ENCODE measurements around the gene PRPF39.
A peak's percentile ranks its signal among the peaks of the same experiment; 100 is the strongest.
"Not testable (repeated sequence)": the region's sequence is repeated elsewhere in the genome, so short reads cannot be mapped to it uniquely, and the experiment has no call there.

The PRPF39 gene, protein sequence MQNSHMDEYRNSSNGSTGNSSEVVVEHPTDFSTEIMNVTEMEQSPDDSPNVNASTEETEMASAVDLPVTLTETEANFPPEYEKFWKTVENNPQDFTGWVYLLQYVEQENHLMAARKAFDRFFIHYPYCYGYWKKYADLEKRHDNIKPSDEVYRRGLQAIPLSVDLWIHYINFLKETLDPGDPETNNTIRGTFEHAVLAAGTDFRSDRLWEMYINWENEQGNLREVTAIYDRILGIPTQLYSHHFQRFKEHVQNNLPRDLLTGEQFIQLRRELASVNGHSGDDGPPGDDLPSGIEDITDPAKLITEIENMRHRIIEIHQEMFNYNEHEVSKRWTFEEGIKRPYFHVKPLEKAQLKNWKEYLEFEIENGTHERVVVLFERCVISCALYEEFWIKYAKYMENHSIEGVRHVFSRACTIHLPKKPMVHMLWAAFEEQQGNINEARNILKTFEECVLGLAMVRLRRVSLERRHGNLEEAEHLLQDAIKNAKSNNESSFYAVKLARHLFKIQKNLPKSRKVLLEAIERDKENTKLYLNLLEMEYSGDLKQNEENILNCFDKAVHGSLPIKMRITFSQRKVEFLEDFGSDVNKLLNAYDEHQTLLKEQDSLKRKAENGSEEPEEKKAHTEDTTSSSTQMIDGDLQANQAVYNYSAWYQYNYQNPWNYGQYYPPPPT

DNA sequence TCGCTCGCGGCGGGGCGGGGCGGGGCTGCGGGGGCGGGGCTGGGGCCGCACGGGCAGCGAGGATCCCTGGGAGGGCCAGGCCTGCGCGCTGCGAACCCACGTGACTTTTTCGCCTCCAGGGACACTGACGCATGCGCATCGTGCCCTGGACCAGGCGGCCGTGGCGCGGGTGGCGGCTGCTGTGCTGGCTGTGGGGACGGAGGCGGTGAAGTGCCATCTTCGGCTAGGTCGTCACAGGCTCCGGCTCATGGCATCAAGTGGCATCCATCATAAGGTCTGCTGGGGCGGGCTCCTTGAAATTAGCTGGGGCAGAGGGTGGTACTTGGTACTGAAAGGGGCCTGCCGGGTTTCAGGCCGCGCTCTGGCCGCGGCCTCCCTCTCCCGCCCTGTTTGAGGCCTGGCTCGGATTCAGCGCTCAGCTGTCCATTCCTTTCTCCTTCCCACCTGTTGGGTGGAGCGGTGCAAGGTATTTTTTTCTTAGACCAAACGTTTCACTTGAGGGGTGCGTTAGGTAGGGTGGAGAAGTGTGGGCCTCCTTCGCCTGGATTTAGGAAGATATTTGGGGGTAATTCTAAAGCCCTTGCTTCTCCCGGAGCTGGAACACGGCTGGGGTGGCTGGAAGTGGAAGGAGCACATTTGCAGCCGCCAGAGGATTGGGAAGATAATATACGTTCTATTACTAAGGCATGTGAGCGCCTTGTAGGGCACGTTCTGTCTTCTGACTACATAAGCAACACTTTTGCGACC lies at the start of gene PRPF39:
Gene PRPF39 (plus strand): TSS at position 141 of the 747 bp plus-strand sequence. CDS start 11,124 bp downstream, outside the sequence.
- peak; percentile 98 for DNase-seq (ENCODE audit: low spot score)

DNA sequence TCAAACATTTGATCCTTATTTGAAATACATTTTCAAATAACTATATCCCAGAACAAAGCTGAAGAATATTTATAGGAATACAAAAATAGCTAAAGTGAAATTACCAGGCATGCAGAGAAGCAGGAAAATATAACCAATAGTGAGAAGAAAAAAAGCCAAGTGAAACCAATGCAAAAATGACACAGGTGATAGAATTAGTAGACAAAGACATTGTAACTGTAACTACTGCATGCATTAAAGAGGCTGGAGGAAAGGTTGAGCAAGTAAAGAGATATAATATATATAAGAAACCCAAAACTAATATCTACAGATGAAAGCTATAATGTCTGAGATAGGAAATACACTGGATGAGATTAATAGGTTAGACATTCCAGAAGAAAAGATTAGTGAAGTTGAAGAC lies 49.2 kb upstream of the PRPF39 start:
- no peak for DNase-seq (ENCODE audit: low spot score)

DNA sequence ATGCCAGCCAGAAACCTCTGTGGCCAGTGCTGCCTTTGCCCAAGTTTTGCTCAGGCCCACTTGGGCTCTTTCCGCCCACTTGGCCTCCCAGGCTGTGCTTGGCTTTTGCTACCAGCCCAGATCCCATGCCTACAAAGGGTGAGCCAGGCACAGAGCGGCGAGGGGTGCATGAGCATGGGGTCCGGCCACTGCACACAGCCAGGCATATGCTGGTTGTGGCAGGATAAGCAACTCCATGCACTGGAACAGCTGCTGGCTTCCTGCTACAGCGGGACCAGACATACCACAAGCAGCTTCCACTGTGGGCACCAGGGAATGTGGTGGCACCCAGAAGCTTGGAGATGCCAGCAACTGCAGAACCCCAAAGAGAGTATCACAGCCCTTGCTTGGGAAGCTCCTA lies 45.7 kb upstream of the PRPF39 start:
- no peak for DNase-seq (ENCODE audit: low spot score)

DNA sequence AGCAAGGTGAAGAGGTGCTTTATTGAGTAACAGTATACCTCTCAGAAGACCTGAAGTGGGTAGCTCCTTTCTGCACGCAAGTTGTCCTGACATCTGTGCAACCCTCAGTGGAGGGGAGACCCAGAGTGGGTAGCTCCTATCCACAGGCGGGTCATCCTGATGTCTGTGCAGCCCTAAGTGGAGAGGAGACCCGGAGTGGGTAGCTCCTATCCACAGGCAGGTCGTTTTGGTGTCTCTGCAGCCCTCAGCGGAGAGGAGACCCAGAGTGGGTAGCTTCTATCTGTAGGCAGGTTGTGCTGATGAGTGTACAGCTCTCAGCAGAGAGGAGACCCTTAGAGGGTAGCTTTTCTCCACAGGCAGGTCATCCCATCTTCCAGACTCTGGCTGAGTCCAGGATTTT lies 45.1 kb upstream of the PRPF39 start:
- DNase-seq (ENCODE audit: low spot score): no peak

DNA sequence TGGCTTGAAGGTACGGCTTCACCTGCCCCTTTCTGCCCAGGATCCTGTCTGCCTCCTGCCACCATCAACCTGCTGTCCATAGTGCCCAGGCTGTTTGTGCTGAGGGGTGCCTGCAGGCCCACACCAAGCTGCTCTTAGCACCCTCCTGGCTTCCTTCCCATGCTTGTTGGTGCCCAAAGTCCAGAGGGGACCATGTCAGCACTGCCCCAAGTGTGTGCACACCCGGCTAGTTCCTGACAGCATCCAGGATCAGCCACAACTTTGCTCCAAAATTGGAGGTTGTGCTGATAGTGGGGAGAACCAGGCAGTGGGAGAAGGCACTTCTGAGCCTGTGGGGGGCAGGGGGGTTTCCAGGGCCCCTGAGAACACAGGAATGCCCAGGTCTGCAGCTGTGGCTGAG lies 44.5 kb upstream of the PRPF39 start:
- DNase-seq (ENCODE audit: low spot score): no peak

DNA sequence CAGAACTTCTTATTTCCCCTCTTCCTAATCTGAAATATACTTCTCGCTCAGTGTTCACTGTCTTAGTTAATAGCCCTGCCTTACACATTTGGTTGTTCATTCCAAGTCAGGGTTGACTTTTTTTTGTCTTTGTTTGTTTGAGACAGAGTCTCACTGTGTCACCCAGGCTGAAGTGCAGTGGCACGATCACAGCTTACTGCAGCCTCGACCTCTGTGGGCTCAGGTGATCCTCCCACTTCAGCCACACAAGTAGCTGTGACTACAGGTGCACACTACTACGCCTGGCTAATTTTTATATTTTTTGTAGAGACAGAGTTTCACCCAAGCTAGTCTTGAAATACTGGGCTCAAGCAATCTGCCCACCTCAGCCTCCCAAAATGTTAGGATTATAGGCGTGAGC lies 42.3 kb upstream of the PRPF39 start:
- DNase-seq (ENCODE audit: low spot score): no peak

DNA sequence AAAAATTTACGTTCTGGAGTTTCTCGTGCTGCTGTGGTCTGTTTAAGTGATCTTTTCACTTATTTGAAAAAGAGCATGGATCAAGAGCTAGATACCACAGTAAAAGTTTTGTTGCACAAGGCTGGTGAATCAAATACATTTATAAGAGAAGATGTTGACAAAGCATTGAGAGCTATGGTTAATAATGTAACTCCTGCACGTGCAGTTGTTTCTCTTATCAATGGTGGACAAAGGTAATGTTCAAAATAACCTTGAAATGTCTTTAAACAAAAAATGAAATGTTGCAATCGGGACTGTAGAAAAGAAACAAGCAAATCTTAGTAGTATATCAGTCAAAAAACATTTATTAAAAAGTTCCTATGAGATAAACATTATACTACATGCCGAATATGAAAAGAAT lies 39.3 kb upstream of the PRPF39 start:
- DNase-seq (ENCODE audit: low spot score): no peak

DNA sequence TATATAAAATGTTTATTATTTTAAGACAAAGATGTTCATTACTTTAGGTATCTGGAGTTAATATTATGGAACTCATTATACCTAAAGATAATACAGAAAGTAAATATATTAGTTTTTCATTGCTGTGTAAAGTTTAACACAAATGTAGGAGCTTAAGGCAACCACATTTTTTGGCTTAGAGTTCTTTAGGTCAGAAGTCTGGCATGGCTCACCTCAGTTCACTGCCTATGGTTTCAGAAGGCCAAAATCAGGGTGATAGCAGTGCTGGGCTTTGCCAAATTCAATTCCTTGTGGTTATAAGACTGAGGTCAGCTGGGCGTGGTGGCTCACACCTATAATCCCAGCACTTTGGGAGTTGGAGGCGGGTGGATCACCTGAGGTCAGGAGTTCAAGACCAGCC lies 35.5 kb upstream of the PRPF39 start:
- no peak for DNase-seq (ENCODE audit: low spot score)

DNA sequence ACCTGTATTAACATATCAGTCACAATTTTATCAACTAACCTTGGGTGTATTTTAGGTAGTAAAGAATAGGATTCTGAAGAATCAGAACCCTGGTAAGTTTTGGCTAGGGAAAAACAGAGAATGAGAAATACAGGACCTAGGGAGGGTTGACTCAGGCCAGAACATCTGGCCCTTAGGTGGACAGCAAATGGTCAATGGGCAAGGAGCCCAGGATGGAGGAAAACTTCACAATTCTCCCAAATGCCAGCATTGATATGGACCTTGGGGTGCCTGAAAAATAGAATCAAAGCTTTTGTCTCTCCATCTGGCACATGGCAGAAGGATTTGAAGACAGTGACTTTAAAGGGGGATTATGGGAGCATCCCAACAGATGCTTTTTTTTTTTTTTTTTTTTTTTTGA lies 32.7 kb upstream of the PRPF39 start:
- no peak for DNase-seq (ENCODE audit: low spot score)

DNA sequence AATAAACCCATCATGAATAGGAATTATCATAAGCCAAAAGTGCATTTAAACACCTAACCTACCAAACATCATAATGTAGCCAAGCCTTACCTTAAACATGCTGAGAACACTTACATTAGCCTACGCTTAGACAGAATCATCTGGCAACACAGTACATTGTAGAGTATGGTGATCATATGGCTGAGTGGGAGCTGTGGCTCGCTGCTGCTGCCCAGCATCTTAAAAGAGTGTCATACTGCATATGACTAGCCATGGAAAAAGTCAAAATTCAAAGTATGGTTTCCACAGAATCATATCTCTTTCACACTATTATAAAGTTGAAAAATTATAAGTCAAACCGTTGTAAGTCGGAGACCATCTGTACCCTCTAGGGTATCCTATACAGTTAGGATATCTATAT lies 32.0 kb upstream of the PRPF39 start:
- no peak for DNase-seq (ENCODE audit: low spot score)

DNA sequence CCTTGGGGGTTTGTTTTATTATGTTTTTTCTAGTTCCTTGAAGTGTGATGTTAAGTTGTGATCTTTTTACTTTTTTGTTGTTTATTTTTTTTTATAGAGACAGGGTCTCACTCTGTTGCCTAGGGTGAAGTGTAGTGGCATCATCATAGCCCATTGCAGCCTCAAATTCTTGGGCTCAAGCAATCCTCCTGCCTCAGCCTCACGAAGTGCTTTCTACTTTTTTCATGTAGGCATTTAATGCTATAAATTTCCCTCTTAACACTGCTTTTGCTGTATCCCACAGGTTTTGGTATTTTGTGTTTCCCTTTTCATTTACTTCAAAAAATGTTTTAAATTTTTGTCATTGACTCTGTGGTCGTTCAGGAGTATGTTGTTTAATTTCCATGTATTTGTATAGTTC lies 26.6 kb upstream of the PRPF39 start:
- no peak for DNase-seq (ENCODE audit: low spot score)

DNA sequence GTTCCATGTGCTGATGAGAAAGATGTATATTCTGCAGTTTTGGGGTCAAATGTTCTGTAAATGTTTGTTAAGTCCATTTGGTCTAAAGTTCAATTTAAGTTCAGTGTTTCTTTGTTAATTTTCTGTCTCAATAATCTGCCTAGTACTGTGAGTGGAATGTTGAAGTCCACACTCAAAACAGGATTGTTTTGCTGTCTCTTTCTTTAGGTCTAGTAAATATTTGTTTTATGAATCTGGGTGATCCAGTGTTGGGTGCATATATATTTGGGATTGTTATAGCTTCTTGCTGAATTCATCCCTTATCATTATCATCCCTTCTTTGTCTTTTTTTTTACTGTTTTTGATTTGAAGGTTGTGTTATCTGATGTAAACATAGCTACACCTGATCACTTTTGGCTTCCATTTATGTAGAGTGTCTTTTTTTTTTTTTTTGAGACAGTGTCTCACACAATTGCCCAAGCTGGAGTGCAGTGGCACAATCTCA lies 26.0 kb upstream of the PRPF39 start:
- no peak for DNase-seq (ENCODE audit: low spot score)

DNA sequence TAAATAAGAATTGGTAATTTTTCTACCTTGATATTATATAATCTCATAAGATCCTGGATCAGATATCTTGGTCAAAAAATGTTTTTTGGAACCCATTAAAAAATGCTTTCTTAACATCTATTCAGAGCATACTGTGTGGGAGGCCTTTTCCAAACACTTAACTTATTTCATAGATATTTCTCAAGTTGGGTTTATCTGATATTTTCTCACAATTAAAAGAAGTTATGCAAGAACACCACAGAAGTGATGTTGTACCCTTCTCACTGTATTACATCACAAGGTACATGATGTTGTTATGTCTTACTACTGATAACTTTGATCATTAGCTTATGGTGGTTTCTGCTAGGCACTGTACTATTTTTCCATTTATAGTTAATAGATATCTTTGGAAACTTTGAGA lies 23.4 kb upstream of the PRPF39 start:
- DNase-seq (ENCODE audit: low spot score): no peak

DNA sequence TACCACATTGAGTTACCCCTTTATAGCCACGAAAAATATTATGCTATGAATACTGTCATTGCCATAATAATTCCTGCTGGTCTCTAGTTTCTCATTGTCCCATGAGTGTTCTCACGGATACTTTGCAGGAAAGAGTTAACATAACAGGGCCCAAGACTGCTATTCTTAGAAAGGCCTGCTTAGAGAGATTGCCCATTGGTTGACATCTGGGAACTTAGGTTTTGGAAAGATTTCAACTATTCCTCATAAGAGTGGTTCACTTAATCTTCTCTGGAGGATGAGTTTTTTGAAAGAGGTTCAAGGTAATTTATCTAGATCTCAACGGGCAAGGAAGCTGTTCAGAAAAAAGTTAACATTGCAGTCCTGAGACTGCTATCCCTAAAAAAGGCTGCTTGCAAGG lies 18.4 kb upstream of the PRPF39 start:
- no peak for DNase-seq (ENCODE audit: low spot score)

DNA sequence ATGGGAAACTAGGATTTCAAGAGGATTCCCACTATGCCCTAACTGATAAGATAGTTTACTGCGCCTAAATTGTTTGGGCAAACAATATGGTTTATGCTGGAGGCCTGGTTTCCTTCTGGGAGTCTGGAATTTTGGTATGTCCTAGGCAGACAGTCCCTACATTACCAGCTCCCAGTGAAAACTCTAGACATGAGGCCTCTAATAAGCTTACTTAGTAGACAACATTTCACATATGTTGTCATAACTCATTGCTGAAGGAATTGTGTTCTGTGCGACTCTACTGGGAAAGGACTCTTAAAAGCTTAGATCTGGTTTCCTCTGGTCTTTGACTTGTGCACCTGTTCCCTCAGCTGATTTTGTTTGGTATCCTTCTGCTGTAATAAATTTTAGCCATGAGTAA lies 18.0 kb upstream of the PRPF39 start:
- no peak for DNase-seq (ENCODE audit: low spot score)

DNA sequence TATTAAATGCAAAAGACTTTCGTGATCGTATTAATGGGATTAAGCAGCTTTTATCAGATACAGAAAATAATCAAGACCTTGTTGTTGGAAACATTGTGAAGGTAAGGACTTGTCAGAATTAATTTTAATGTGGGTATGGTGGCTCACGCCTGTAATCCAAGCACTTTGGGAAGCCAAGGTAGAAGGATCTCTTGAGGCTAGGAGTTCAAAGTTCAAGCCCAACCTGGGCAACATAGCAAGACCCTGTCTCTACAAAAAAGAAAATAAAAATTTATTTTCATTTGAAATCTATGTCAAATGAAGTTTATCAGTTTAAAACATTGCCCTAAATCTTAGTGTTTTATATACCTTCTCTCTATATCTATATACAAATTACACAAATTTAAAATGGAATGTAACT lies 17.2 kb upstream of the PRPF39 start:
- DNase-seq (ENCODE audit: low spot score): no peak

DNA sequence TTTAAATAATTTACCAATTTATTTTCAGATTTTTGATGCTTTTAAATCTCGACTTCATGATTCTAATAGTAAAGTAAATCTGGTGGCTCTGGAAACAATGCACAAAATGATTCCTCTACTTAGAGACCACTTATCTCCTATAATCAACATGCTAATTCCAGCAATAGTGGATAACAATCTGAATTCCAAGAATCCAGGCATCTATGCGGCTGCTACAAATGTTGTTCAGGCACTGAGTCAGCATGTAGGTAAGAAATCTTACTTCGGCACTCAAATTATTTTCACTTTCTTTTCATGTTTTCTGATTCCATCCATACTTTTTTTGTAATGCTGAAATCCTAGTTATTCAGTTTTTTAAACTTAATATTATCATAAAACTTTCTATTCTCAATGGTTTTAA lies 15.5 kb upstream of the PRPF39 start:
- no peak for DNase-seq (ENCODE audit: low spot score)

DNA sequence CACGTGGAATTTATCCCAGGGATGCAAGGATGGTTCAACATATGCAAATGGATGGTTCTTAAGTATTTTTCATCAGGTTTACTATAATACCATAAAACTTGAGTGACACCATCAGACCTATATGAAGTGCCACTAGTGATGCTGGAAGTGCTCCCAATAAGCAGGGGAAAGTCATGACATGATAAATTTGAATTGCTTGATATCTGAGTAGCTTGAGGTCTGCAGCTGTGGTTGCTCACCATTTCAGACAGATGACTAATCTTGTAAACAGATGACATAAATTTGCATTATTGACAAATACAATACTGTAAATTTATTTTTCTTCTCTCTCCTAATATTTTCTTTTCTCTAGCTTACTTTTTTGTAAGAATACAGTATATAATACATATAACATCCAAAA lies 13.7 kb upstream of the PRPF39 start:
- no peak for DNase-seq (ENCODE audit: low spot score)

DNA sequence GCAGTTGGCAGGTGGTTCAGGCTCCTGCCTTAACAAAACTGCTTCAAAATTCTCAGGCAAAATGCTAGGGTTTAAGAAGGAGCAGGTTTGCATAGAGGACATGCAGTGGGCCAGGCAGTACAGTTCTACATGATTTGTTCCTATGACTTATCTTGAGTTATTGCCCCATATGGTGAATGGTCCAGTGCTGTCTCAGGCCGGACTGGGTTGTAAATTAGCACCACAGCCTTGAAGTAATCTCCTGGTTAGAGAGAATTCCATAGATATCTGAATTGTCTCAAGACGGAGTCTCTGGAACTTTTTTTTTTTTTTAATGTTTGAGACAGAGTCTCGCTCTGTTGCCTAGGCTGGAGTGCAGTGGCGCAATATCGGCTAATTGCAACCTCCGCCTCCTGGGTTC lies 11.8 kb upstream of the PRPF39 start:
- no peak for DNase-seq (ENCODE audit: low spot score)

DNA sequence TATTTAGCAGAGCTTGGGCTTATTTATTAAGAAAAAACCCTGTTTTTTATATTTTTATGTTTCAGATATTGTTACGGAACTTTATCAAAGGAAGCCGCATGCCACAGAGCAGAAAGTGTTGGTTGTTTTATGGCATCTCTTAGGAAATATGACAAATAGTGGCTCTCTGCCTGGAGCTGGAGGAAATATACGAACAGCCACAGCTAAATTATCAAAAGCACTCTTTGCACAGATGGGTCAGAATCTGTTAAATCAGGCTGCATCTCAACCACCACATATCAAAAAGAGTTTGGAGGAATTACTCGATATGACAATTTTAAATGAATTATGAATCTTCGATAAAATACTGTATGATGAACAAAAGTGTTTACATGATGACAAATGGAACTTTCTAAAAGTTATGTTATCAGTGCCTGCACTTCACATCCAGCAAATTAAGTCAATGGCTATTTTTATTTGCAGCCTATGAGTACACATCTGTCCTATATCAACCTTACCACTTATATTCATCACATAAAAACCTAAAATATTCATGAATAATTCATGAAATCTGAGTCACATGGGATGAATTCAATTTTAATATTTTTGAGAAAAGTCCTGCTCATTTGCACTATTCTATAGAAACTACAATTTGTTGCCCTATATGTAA lies 10.6 kb upstream of the PRPF39 start:
- DNase-seq (ENCODE audit: low spot score): no peak

DNA sequence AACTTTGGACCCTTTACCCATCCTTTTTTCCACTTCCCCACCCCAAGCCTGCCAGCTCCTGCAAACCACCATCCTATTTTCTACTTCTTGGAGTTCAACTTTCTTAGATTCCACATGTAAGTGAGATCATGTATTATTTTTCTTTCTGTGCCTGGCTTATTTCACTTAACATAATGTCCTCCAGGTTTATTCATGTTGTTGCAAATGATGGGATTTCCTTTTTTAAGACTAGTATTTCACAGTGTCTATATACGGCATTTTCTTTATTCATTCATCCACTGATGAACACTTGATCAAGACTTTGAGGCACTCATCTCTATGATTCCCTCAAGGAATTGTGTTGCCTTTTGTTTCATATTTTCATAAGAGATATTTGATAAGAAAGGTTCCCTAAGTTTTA lies 5.6 kb upstream of the PRPF39 start:
- no peak for DNase-seq (ENCODE audit: low spot score)

DNA sequence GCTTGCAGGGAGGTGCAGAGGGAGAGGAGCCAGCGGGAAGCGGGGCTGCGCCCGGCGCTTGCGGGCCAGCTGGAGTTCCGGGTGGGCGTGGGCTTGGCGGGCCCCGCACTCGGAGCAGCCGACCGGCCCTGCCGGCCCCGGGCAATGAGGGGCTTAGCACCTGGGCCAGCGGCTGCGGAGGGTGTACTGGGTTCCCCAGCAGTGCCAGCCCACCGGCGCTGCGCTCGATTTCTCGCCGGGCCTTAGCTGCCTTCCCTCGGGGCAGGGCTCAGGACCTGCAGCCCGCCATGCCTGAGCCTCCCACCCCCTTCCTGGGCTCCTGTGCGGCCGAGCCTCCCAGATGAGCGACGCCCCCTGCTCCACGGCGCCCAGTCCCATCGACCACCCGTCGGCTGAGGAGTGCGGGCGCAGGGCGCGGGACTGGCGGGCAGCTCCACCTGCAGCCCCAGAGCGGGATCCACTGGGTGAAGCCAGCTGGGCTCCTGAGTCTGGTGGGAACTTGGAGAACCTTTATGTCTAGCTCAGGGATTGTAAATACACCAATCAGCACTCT lies 3.4 kb upstream of the PRPF39 start:
- not testable (repeated sequence) for DNase-seq (ENCODE audit: low spot score)
